Measurements from ENCODE around the gene PXMP4. TPM values are rescaled to one million over a fixed set of nuclear protein-coding genes. Genes with fewer than 3 reads are reported as not detected.

PXMP4 gene
- polyA plus RNA-seq, 1 donor (not counting 4 experiments of a cell fraction or from before 2014, with no cell fraction given) = 3.2 TPM

DNA sequence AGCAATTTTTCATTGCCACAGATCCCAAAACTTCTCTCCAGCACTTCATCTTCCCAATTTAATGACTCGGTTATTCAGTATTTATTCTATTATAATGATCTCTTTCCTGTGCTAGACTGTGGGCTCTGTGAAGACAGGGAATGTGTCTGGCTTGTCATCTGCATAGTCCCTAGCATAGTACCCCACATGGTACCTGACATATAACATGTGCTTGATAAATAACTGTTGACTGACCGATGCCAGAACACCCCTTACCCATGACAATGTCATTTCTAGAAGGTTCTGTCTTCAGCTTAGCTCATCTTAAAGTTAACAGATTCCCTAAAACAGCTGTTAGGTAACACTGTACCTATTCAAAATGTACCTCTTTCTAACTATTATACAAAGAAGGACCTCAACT is 3.6 kb downstream of the PXMP4 start:
- H3K36me3 ChIP-seq (ENCODE audit: control insufficient read depth in 2 of 2, extremely low read depth in 1 of 2, insufficient read depth in 2 of 2, low read length in 2 of 2) = peaks cover 0 to 1% of the 10 kb centered on the region in 2 experiments
- no peak for DNase-seq (ENCODE audit: low read depth, low spot score)
- TF ChIP-seq, protein P1, sequence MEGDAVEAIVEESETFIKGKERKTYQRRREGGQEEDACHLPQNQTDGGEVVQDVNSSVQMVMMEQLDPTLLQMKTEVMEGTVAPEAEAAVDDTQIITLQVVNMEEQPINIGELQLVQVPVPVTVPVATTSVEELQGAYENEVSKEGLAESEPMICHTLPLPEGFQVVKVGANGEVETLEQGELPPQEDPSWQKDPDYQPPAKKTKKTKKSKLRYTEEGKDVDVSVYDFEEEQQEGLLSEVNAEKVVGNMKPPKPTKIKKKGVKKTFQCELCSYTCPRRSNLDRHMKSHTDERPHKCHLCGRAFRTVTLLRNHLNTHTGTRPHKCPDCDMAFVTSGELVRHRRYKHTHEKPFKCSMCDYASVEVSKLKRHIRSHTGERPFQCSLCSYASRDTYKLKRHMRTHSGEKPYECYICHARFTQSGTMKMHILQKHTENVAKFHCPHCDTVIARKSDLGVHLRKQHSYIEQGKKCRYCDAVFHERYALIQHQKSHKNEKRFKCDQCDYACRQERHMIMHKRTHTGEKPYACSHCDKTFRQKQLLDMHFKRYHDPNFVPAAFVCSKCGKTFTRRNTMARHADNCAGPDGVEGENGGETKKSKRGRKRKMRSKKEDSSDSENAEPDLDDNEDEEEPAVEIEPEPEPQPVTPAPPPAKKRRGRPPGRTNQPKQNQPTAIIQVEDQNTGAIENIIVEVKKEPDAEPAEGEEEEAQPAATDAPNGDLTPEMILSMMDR (optimal IDR thresholded peaks at IDR 0.05 in 1 of 3, IDR thresholded peaks at IDR 0.05 in 1 of 3, conservative IDR thresholded peaks at IDR 0.05 in 1 of 3; ENCODE audit: extremely low read depth in 1 of 3, insufficient read depth in 2 of 3, low read length in 3 of 3) = no peak
- no peak for TF ChIP-seq EZH2 (IDR thresholded peaks at IDR 0.05; ENCODE audit: low read length)
- H3K4me2 ChIP-seq (ENCODE audit: control insufficient read depth, extremely low read depth, insufficient read depth, low read depth, low read length) = no peak overlapping the region
- no peak overlapping the region for H3K27ac ChIP-seq (ENCODE audit: control insufficient read depth, insufficient read depth, low read length)
- no peaks in the 10 kb centered on the region for H3K79me2 ChIP-seq (ENCODE audit: control insufficient read depth, insufficient read depth, low read length)
- peaks cover 7% of the 10 kb centered on the region for H3K4me1 ChIP-seq (ENCODE audit: control insufficient read depth, extremely low read depth, insufficient read depth, low read length)
- no peak for FAIRE-seq
- H2AFZ ChIP-seq (ENCODE audit: control insufficient read depth, low read length) = no peak overlapping the region
- H4K20me1 ChIP-seq (ENCODE audit: control insufficient read depth, extremely low read depth, insufficient read depth, low read length) = no peaks in the 10 kb centered on the region
- no peak overlapping the region for H3K4me3 ChIP-seq (ENCODE audit: control insufficient read depth in 2 of 3, extremely low read depth in 1 of 3, insufficient read depth in 2 of 3, low read depth in 1 of 3, low read length in 3 of 3)
- no peaks in the 10 kb centered on the region for H3K9me3 ChIP-seq (ENCODE audit: control insufficient read depth, low read depth, low read length)
- H3K27me3 ChIP-seq (ENCODE audit: control insufficient read depth, extremely low read depth, insufficient read depth, low read length) = no peaks in the 10 kb centered on the region
- no peaks in the 10 kb centered on the region for H3K9me1 ChIP-seq (ENCODE audit: control insufficient read depth, extremely low read depth, insufficient read depth, low read length)
- no peak overlapping the region for H3K9ac ChIP-seq (ENCODE audit: control insufficient read depth, extremely low read depth, insufficient read depth, low read length)
- dilution Hi-C loops (cut with MboI; ENCODE audit: extremely low pct_ligation_motif_present, low sequenced_read_pairs) = no loop called here

DNA sequence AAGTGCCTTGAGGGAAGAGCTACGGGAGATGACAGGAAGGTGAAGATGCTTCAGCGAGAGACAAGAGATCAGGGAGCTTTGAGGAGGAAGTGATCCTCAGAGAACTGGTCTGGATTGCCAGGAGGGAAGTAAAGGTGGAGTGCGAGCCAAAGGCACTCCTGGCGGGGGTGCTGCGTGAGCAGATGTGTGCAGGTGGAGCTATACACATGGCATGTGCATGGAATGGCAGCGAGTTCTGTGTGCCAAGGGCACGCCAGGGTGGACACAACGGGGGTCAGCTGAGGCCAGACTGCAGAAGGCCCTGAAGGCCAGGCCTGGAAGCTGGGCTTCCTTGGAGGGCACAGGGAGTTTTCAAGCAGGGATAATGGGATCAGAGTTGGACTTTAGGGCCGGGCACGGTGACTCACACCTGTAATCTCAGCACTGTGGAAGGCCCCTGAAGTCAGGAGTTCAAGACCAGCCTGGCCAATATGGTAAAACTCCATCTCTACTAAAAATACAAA is 6.2 kb downstream of the PXMP4 start:
- no peak overlapping the region for H3K4me2 ChIP-seq (ENCODE audit: control insufficient read depth, extremely low read depth, insufficient read depth, low read depth, low read length)
- no peaks in the 10 kb centered on the region for H3K9me1 ChIP-seq (ENCODE audit: control insufficient read depth, extremely low read depth, insufficient read depth, low read length)
- H4K20me1 ChIP-seq (ENCODE audit: control insufficient read depth, extremely low read depth, insufficient read depth, low read length) = no peaks in the 10 kb centered on the region
- H3K9ac ChIP-seq (ENCODE audit: control insufficient read depth, extremely low read depth, insufficient read depth, low read length) = no peak overlapping the region
- no peak for DNase-seq (ENCODE audit: low read depth, low spot score)
- FAIRE-seq = no peak
- peaks cover 2% of the 10 kb centered on the region for H3K4me1 ChIP-seq (ENCODE audit: control insufficient read depth, extremely low read depth, insufficient read depth, low read length)
- H3K36me3 ChIP-seq (ENCODE audit: control insufficient read depth in 2 of 2, extremely low read depth in 1 of 2, insufficient read depth in 2 of 2, low read length in 2 of 2) = peaks cover 0 to 1% of the 10 kb centered on the region in 2 experiments
- H2AFZ ChIP-seq (ENCODE audit: control insufficient read depth, low read length) = no peak overlapping the region
- TF ChIP-seq EZH2 (IDR thresholded peaks at IDR 0.05; ENCODE audit: low read length) = no peak
- TF ChIP-seq, protein P1 (optimal IDR thresholded peaks at IDR 0.05 in 1 of 3, IDR thresholded peaks at IDR 0.05 in 1 of 3, conservative IDR thresholded peaks at IDR 0.05 in 1 of 3; ENCODE audit: extremely low read depth in 1 of 3, insufficient read depth in 2 of 3, low read length in 3 of 3) = no peak
- H3K79me2 ChIP-seq (ENCODE audit: control insufficient read depth, insufficient read depth, low read length) = no peaks in the 10 kb centered on the region
- H3K4me3 ChIP-seq (ENCODE audit: control insufficient read depth in 2 of 3, extremely low read depth in 1 of 3, insufficient read depth in 2 of 3, low read depth in 1 of 3, low read length in 3 of 3) = no peak overlapping the region
- no peak overlapping the region for H3K27ac ChIP-seq (ENCODE audit: control insufficient read depth, insufficient read depth, low read length)
- no peaks in the 10 kb centered on the region for H3K9me3 ChIP-seq (ENCODE audit: control insufficient read depth, low read depth, low read length)
- dilution Hi-C loops (cut with MboI; ENCODE audit: extremely low pct_ligation_motif_present, low sequenced_read_pairs) = no loop called here
- H3K27me3 ChIP-seq (ENCODE audit: control insufficient read depth, extremely low read depth, insufficient read depth, low read length) = no peaks in the 10 kb centered on the region
